HG02970 (cell line): ENCODE results near the gene VSIG10L.

ENCODE experiments used
- ATAC-seq: cut with Tn5 transposase; IDR thresholded peaks from one replicate; pipeline ENCODE4 v1.9.1; 2021; ENCODE audit warnings: mild to moderate bottlenecking, moderate library complexity, moderate number of reproducible peaks; ENCODE audit not compliant: unreplicated experiment, low FRiP score

Gene VSIG10L

GRCh38 chr19:51319649-51320279 lies 22.2 kb downstream of the VSIG10L start:
- no peak for ATAC-seq

DNA sequence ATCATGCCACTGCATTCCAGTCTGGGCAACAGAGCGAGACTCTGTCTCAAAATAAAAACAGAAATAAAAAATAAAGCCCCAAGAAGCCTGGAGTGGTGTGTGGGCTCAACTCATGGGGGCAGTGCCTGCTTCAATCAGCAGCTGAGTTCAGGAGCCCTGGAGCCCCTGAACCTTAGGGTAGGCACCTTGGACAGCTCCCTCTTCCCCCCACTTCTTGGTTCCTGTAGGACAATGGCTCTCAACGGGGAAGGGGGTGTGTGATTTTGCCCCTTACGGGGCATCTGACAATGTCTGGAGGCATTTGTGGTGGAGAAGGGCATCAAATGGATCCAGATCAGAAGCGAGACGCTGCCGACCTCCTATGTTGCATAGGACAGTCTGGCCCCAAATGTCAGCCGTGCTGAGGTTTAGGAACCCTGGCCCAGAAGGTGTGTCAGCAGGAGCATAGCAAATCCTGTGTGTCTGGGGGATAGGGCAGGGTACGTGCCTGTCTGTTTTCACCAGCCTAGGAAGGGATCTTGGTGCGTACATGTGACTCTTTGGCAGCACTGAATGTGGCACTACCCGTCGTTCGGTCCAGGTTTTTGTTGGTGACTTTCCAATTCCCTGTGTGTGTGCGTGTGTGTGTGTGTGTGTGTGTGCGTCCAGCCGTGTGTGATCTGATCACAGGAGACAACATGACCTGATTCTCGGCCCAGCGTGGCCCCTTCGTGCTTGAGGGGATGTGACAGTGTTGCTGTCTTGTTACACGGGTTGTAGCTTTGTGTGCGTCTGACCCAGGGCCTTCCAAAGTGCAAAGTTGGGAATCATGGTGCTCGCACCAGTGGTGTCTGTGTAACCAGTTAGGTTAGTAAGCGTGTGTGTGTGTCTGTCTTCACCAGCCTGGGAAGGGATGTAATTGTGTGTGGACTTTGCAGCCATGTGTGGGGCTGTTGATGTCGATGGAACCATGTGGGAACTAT lies 23.0 kb downstream of the VSIG10L start:
- no peak for ATAC-seq

- no peak for ATAC-seq
Measured at GRCh38 chr19:51317968-51318367, 24.0 kb downstream of the VSIG10L start.

- ATAC-seq = no peak
Measured at GRCh38 chr19:51317376-51317775, 24.6 kb downstream of the VSIG10L start.

- no peak for ATAC-seq
Measured at GRCh38 chr19:51316688-51317087, 25.3 kb downstream of the VSIG10L start.

GRCh38 chr19:51311351-51312257 lies 30.3 kb downstream of the VSIG10L start, which contains the start of gene IGLON5:
TSS of gene IGLON5 (plus strand) at chr19:51311644. CDS start at chr19:51311848, 204 bp downstream.
- no peak for ATAC-seq

DNA sequence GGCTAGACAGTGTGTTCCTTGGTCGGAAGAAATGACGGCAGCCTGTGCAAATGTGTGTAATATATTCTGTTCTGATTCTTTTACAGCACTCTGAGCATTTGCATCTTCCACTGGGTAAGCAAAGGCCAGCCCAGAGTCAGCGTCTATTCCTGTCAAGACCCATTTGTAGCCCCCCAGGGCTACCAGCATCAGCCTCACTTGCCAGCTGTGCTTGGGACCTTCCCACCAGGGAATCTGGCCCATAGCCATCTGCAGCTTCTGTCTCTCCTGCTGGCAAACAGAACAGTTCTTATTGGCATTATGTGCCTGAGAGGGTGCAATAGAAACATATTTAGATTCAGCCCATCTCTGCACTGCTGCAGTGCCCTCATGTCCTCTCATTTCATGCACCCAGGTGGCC lies 36.5 kb downstream of the VSIG10L start:
- no peak for ATAC-seq

DNA sequence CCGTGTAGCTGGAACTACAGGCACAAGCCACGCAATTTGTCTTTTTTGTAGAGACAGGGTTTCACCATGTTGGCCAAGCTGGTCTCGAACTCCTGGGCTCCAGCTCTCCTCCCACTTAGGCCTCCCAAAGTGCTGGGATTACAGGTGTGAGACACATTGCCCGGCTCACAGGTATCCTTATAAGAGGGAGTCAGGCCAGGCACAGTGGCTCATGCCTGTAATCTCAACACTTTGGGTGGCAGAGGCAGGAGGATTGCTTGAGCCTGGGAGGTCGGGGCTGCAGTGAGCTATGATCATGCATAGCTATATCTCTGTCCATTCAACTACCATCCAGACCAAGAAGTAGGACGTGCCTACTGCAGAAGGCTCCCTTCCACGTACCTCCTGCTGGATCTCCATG lies 40.7 kb downstream of the VSIG10L start:
- no peak for ATAC-seq

DNA sequence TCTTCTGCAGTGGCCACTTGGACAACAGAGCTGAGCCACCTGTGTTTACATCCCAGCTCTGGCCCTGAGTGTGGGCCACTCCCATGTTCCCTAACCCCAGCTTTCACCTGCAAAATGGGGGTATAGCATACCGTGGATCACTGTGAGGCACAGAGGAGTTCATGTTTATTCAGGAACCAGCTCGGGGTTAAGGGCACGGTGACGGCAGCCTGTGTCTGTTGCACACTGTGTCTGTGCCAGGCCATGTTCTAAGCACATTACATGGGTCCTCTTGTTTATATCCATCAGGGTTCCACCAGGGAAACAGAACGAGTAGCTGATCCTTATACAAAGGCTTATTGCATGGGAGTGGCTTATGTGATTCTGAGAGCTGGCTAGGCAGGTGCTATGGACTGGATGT lies 44.5 kb downstream of the VSIG10L start:
- no peak for ATAC-seq

- ATAC-seq = no peak
Measured at GRCh38 chr19:51296336-51297093, 45.4 kb downstream of the VSIG10L start.

GRCh38 chr19:51295382-51296126 lies 46.4 kb downstream of the VSIG10L start:
- ATAC-seq = no peak

DNA sequence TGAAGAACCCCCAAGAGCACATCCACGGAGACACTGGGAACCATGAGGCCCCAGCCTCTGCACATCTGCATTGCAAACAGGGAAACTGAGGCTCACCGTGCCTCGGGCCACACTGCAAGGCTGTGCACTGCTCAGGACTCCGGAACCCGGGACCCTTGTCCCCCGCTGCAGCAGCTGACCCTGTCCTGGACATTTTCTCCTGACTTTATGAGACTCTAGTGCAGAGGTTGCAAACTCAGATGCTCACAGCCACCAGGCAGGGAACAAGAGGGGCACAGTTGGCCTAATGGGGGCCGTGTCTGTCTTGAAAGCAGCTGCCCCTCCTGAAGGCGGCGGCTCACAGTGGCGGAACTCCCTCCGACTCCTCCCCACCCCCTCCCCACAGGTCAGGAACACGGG lies 47.0 kb downstream of the VSIG10L start:
- no peak for ATAC-seq

DNA sequence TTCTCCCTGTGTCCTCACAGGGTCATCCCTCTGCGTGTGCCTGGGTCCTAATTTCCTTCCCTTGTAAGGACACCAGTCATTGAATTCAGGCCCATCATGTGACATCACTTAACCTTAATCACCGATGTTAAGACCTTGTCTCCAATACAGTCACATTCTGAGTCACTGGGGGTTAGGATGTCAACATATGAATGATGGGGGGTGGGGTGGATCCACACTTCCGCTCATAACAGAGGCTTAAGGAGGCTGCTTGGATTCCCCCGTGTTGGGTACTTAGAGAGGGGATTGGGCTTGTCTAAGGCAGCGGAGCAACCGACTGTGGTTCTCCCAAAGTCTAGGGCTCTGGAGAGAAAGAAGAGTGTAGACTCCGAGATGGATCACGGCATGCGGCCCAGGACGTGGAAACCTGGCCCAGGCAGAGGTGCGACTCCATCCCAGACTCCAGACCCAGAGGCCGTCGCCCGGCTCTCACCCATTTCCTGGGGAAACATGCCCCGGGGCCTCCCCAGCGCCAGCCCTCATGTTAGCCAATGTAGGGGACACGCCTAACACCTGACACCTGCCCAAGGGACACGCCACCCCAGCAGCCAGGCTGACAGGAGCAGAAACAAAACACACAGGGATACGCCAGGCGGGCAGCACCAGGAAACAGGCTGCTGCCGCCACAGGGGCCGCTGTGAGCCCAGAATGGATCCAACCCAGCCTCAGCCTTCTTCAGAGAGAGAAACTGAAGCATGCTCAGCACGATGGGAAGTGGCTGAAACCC lies 47.5 kb downstream of the VSIG10L start:
- no peak for ATAC-seq

GRCh38 chr19:51293571-51294210 lies 48.2 kb downstream of the VSIG10L start:
- ATAC-seq = no peak

DNA sequence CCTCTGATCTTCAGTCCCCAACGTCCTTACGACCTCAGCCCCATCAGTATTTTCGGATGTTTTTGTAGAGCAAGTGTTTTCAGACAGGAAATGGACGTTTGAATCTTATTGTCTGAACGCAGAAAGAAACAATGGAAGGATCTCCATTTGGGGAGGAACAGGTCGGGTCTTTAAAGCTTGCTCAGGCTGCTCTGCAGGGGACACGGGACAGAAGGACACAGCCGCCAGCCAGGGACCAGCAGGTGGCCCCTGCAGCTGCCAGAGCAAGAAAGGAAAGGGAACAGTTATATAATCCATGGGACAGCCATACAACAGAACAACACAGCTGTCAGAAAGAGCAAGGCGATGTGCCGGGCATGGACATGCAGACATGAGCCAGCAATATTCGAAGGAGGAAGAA lies 49.0 kb downstream of the VSIG10L start:
- ATAC-seq = no peak

- no peak for ATAC-seq
Measured at GRCh38 chr19:51289635-51290034, 52.3 kb downstream of the VSIG10L start.

DNA sequence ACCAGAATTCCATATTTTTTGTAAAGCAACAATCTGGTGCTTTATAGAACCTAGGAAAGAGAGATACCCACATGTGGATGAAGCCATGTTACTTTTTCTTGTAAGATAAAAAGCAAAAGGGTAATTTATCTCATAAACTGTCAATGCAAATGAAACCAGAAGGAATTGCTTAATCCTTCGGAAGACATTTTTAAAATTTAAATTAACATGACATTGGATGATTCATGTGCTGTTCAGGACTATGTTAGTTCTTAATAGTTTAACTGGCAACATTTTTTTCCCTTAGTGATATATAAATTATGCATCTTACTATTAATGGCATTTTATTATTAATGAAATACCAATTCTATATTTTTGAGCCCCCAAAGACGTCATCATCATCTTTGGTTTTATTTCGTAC lies 56.3 kb downstream of the VSIG10L start:
- ATAC-seq = no peak

DNA sequence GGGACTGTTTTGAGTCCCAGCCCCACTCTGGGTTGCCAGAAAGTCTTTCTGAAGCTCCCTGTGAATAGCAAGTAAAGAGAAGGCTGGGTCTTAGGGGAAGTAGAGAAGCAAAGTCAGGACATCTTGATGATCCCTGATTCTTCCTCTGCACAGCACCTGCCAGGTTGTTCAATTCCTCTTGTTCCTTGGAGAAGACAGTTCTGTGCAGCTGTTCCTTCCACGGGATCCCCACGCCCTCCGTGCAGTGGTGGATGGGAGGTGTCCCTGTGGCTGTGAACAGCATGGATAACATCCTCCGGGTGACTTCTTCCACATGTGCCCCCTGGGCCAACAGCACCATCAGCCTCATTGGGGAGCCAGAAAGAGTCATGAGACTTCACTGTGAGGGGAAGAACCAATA lies 59.6 kb downstream of the VSIG10L start:
- ATAC-seq = no peak
